GM18505 (cell line): ENCODE measurements around the gene NUTM2F.
"Not testable (repeated sequence)": the region's sequence is repeated elsewhere in the genome, so short reads cannot be mapped to it uniquely, and the experiment has no call there.

Source experiments
- ATAC-seq: cut with Tn5 transposase; IDR thresholded peaks from one replicate; pipeline ENCODE4 v1.9.1; 2021; ENCODE audit not compliant: unreplicated experiment
- POLR2A ChIP-seq: IDR thresholded peaks from 4 replicates; pipeline ENCODE4 v1.6.1; 2011; ENCODE audit warnings: borderline replicate concordance; ENCODE audit not compliant: insufficient read depth, insufficient read length; ENCODE audit errors: extremely low read depth

Gene NUTM2F, protein sequence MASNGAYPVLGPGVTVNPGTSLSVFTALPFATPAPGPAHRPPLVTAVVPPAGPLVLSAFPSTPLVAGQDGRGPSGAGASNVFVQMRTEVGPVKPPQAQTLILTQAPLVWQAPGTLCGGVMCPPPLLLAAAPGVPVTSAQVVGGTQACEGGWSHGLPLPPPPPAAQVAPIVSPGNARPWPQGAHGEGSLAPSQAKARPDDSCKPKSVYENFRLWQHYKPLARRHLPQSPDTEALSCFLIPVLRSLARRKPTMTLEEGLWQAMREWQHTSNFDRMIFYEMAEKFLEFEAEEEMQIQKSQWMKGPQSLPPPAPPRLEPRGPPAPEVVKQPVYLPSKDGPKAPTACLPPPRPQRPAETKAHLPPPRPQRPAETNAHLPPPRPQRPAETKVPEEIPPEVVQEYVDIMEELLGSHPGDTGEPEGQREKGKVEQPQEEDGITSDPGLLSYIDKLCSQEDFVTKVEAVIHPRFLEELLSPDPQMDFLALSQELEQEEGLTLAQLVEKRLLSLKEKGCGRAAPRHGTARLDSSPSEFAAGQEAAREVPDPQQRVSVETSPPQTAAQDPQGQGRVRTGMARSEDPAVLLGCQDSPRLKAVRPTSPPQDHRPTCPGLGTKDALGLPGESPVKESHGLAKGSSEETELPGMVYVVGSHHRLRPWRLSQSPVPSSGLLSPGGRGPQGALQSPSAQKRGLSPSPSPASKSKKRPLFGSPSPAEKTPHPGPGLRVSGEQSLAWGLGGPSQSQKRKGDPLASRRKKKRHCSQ

GRCh38 chr9:94328544-94328943 is at the start of gene NUTM2F:
Gene NUTM2F (minus strand): TSS chr9:94328644. CDS start chr9:94328623, 21 bp downstream.
- not testable (repeated sequence) for ATAC-seq

DNA sequence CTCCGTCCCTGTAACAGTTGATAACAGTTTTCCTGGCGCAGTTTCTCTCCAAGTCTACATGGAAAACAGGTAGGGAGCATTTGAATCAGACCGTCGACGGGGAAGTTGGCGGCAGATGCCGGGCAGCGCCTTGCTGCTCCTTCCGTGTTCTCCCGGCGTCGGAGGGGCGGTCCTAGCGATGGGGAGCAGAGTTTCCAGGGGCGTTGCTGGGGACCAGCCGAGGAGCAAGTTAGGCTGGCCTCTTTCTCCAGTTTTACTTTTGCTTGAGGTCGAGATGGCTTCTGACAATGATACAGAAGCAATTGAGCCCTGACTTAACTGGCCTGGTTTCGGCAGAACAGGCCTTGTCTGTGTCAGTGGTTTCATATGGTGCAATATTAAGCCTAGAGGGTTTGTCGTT is 46.8 kb upstream of the NUTM2F start:
- ATAC-seq, result peak; percentile 48

DNA sequence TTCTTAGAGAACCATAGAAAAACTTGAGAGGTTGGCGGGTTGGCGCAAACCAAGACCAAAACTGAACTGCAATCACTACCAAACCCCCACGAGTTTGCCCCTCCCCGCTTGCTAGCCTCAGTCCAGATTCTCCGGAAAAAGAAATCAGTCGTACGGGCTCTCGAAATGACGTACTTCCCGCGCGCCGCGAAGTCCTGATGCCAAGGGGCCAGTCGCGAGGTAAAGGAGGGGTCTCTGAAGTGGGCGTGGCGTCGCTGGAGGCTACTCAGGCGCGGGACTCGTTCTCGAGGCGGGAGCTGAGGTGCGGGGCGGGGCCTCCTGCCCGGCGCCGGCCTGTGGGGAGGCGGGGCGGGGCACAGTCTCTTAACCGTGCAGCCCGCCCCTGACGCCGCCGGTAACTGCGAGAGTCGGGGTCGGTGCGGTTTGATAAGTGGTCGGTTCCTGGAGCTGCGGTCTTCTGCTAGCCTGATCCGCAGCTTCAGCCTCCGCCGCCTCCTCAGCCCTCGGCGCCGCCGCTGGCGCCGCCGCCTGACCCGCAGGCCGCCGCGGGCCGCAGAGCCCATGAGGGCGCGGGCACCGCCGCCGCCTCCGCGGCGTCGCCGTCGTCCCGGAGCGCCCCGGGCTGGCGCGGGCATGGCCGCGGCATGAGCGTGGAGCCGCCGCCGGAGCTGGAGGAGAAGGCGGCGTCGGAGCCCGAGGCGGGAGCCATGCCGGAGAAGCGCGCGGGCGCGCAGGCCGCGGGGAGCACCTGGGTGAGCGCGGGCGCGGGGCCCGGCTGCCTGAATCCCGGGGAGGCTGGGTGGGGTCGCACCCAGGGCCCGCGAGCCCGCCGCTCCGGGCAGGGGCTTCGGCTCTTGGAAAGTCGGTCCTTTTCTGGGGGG is 46.0 kb upstream of the NUTM2F start:
- ATAC-seq, result peak; percentile 91
- TF ChIP-seq POLR2A, result peak; percentile 66

DNA sequence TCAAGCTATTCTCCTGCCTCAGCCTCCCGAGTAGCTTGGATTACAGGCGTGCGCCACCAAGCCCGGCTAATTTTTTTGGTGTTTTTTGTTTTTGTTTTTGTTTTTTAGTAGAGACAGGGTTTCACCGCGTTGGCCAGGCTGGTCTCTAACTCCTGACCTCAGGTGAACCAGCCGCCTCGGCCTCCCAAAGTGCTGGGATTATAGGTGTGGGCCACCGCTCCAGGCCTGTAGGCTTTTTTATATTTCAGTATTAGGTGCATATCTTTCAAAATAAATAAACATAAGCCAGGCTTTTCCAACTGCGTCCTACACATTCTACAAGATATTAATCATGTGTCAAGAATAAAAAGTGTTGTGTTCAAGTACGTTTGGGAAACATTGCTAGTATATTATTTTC is 45.3 kb upstream of the NUTM2F start:
- not testable (repeated sequence) for ATAC-seq

GRCh38 chr9:94370266-94370665 is 41.8 kb upstream of the NUTM2F start:
- not testable (repeated sequence) for ATAC-seq

- ATAC-seq, result not testable (repeated sequence)
Measured at GRCh38 chr9:94364093-94364614, 35.7 kb upstream of the NUTM2F start.

DNA sequence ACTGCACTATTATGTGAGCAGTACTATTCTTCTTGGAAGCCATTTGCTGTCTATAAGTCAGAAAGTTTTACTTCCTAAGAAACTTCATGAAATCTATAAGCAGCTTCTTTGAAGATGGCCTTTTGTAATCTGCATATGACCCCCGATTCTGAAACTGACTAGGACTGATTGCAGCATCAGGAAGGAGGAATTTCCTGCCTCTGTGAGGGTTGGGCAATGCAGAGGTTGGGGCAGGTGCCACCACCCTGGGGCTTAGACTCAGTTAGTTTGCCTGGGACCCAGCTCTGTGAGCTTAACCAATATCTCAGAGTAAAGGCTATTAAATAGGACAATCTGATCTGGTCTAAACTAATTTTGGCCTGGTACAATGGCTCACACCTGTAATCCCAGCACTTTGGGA is 28.7 kb upstream of the NUTM2F start:
- not testable (repeated sequence) for ATAC-seq

GRCh38 chr9:94351901-94352723 is 23.7 kb upstream of the NUTM2F start:
- not testable (repeated sequence) for ATAC-seq

DNA sequence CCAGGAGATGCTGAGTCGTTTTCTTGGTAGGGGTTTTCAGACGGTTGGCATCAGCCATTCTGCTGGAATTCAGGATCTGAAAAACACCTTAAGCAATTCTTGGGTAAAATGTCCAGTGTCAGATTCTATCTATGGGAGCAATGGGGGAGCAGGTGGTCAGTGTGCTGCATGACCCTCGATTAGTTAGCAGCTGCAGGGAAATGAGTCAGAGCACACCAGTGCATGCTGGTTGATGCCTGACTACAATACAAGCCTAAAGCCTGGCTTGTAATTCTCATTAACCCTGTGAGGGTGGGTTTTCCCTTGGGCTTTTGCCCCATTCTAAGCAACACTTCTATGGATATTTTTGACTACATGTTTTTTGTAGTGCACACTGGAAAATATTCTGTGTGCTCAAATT is 20.3 kb upstream of the NUTM2F start:
- not testable (repeated sequence) for ATAC-seq

DNA sequence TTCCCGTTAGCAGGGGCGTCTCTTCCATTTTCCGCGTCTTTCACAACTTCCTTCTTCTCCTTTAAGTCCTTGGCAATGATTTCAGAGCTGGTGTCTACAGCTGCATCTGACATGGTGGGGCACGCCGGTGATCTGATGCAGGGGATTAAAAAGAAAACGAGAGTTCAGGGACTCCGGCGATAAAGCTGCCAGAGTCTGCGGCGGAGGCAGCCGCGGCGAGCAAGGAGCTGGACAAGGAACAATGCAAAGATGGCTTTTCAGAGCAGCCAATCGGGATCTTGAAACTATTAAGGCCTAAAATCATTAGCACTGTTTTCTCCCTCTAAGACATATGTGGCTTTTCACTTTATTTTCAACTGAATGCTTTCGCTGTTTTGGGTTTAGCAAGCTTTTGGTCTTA is 19.0 kb upstream of the NUTM2F start:
- not testable (repeated sequence) for ATAC-seq

DNA sequence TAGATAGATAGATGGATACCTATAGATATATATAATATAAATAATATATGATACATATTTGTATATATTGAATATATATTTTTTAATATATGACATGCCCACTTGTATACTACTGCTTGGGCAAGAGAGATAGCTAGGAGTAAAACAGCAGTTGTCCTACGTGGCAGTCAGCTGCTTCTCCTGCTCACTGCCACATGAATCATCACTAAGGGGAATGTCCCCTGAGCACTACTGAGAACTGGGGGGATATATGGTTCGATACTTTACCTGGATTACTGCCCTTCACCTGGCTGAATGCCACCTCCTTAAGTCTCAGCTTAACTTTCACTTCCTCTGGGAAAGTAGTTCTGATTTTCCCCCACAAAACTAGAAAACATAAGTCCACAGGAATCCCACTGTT is 13.3 kb upstream of the NUTM2F start:
- not testable (repeated sequence) for ATAC-seq

GRCh38 chr9:94340750-94341149 is 12.3 kb upstream of the NUTM2F start:
- ATAC-seq, result not testable (repeated sequence)

- ATAC-seq, result not testable (repeated sequence)
Measured at GRCh38 chr9:94339657-94340056, 11.2 kb upstream of the NUTM2F start.

- ATAC-seq, result not testable (repeated sequence)
Measured at GRCh38 chr9:94338723-94339122, 10.3 kb upstream of the NUTM2F start.

GRCh38 chr9:94336445-94336844 is 8.0 kb upstream of the NUTM2F start:
- not testable (repeated sequence) for ATAC-seq

GRCh38 chr9:94325583-94325982 is 2.9 kb downstream of the NUTM2F start:
- ATAC-seq, result not testable (repeated sequence)

DNA sequence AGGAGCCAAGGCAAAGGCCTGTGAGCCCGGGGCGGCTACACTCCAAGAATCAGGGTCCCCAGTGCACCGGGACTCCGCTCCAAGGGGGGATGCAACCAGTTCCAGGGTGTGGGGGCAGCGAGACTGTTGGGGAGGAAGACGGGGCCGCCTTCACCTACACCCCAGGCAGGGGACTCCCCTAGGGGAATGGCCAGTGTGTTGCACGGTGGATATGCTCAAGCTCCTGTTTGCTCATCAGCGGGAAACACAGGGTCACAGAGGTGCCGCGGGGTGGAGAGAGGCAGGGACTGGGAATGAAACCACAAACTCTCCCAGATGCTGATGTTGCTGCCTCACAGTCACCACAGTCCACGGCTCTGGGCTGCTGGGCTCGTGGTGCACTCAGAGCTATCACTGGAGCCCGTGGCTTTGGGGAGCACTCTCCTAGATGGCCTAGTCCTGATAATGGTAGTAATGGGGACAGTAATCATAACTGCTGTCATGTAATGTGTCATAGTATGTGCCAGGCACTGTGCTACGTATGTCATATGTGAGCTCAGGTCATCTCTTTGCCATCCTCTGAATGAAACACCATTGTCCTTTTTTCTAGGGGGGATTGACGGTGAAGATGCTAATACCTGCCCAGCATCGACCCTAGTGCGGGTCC is 5.2 kb downstream of the NUTM2F start:
- ATAC-seq, result not testable (repeated sequence)

DNA sequence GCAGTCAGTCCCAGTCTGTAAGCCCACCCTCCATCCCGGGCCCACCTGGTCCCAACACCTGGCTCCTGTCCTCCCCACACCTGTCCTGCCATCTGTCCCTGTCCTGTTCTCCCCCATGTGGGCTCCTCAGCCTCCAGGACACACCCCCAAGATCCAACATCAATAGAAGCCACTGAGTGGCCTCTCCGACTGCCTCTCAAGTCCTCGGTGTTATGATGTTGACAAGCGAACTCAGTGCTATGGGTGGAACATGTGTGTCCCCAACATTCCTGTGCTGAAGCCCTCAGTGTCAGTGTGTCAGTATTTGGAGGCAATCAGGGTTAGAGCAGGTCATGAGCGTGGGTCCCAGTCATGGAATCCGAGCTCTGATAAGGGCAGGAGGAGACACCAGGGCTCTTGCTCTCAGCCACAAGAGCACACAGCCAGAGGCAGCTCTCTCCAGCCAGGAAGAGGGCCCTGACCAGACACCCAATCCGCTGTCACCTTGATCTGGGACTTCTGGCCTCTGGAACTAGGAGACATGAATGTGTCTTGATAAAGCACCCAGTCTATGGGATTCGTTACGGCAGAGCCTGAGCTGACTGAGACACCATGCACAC is 6.0 kb downstream of the NUTM2F start:
- not testable (repeated sequence) for ATAC-seq
